GM21423 (cell line): Measurements from ENCODE around the gene KRTAP4-7.
"Not testable (repeated sequence)": the region's sequence is repeated elsewhere in the genome, so short reads cannot be mapped to it uniquely, and the experiment has no call there.

ENCODE experiments used
- ATAC-seq: cut with Tn5 transposase; IDR thresholded peaks from one replicate; pipeline ENCODE4 v1.9.1; 2021; ENCODE audit warnings: mild to moderate bottlenecking, moderate library complexity; ENCODE audit not compliant: unreplicated experiment

KRTAP4-7 gene

DNA sequence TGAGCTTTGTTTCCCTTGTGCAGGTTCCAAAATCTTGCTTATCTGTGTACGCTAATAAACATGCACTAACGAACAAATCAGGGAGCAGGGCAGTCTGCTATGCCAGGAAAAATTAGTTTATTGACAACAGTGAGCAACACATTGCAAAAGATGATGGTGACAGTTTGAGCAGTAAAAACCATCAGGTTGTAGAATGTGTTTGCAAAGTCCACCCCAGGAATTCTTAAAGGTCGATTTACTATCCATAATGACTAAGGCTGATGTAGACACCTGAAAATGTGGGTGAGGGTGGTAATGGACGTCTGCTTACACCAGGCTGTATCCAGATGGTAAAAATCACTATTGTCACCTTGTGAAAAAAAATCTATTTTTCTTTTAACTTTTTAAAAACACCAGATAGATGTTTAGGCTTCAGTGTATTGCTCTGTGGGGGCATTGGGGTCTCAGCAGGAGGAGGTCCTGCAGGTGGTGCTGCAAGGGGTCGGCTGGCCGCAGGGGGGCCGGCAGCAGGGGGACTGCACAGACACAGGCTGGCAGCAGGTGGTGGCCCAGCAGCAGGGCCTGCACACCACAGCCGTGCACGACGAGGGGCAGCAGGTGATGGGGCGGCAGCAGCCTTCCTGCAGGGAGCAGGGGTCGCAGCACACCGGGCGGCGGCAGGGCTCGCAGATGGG, 18.8 kb upstream of the KRTAP4-7 start:
- ATAC-seq = not testable (repeated sequence)

GRCh38 chr17:41065829-41066624, 17.9 kb upstream of the KRTAP4-7 start, which contains the start of gene KRTAP2-4:
Gene KRTAP2-4, minus strand, starts transcription at chr17:41065879. Its CDS starts 34 bp downstream, at chr17:41065845.
- no peak for ATAC-seq

GRCh38 chr17:41067281-41067680, 16.7 kb upstream of the KRTAP4-7 start:
- ATAC-seq = no peak

DNA sequence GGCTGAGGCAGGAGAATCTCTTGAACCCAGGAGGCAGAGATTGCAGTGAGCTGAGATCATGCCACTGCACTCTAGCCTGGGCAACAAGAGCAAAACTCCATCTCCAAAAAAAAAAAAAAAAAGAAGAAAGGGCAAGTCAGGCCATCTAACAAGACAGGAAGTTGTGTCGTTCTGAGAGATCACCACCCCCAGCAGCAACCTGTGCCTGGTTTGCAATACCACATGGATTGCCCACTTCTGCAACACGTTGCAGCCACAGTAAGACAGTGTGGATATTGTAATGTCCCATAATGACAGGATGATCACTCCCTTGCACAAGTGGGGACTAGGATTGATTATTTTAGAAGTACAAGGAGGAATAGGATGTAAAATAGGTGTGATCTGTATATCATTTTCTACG, 14.9 kb upstream of the KRTAP4-7 start:
- no peak for ATAC-seq

GRCh38 chr17:41071606-41072360, 12.2 kb upstream of the KRTAP4-7 start:
- ATAC-seq = no peak

GRCh38 chr17:41073676-41074075, 10.3 kb upstream of the KRTAP4-7 start:
- ATAC-seq = no peak

DNA sequence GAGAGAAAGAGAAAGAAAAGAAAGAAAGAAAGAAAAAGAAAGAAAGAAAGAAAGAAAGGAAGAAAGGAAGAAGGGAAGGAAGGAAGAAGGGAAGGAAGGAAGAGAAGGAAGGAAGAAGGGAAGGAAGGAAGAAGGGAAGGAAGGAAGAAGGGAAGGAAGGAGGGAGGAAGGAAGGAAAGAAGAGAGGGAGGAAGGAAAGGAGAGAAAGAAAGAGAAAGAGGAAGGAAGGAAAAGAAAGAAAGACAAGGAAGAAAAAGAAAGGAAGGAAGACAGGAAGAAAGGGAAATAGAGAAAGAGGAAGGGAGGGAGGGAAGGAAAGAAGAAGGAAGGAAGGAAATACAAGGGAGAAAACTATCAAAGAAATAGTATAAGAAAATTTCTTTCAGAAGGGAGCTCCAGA, 7.2 kb upstream of the KRTAP4-7 start:
- no peak for ATAC-seq

DNA sequence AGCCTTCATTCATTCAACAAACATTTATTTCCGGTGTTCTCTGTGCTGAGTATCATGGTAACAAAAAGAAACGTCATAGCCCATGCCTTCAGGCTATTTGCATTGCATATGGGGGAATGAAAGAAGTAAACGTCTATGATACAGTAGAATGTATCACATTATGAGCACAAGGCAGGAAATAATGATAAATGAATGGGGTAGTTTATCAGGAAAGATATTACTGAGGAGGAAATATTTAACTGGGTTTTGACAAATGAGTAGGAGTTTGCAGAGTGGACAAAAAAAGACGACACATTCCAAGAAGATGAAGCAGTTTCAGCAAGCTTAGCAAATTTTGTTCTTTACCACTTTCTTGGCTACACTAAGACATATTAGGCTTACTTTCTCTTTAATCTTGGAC, 1.3 kb upstream of the KRTAP4-7 start:
- no peak for ATAC-seq

GRCh38 chr17:41083427-41083826, 523 bp upstream of the KRTAP4-7 start:
- ATAC-seq = not testable (repeated sequence)

DNA sequence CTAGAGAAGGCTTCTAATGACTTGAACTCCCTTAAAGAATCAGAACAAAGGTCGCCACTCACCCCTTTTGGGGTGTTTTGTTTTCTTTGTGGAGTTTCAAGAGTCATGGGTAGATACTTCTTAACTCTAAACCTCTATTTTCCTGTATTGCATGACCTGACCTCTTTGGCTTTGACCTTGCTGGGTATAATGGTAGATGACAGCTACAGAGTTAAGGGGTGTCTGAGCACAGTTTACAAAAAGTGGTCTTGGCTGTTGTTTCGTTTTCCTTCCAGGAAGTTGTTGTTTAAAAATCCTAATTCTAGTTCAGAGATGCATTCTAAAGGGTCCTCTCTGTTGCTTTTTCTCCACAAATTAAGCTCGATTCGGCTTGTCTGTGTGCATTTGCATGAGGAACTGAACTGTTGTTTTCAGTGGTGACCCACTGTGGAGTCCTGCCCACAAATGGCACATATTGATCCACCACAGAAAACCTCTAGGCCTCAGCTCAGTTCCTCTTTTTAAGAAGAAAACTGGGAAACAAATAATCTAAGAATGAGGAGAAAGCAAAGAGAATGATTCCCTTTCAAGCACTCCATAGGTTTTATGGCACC, 4.9 kb downstream of the KRTAP4-7 start:
- ATAC-seq = not testable (repeated sequence)

DNA sequence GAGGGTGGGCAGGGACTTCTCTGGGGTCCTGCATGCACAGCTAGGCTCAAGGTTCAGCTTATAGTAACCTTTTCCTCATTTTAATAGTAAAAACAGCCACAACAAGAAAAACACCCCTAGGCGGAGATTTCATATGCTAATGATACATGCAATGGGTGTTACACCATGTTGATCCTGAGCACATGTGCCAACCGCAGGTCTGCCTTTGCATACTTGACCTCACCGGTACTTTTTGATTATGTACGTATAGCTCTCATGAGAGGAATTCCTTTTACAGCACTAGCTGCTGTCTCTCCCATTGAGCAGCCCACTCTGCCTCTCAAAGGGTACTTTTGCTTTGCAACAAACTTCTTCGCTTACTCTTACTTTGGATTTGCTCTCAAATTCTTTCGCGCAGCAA, 12.1 kb downstream of the KRTAP4-7 start:
- no peak for ATAC-seq

- ATAC-seq = no peak
Measured at GRCh38 chr17:41098042-41098441, 14.1 kb downstream of the KRTAP4-7 start, which contains the start of gene KRTAP4-8. Gene KRTAP4-8, minus strand, starts transcription at chr17:41098142. Its CDS starts 58 bp downstream, at chr17:41098084.

GRCh38 chr17:41098481-41098880, 14.5 kb downstream of the KRTAP4-7 start:
- no peak for ATAC-seq

GRCh38 chr17:41099682-41100480, 15.9 kb downstream of the KRTAP4-7 start:
- not testable (repeated sequence) for ATAC-seq

- ATAC-seq = no peak
Measured at GRCh38 chr17:41101586-41102259, 17.8 kb downstream of the KRTAP4-7 start, which contains the start of gene KRTAP4-16. Gene KRTAP4-16, minus strand, starts transcription at chr17:41102209. Its CDS starts 0 bp downstream, at chr17:41102209.

DNA sequence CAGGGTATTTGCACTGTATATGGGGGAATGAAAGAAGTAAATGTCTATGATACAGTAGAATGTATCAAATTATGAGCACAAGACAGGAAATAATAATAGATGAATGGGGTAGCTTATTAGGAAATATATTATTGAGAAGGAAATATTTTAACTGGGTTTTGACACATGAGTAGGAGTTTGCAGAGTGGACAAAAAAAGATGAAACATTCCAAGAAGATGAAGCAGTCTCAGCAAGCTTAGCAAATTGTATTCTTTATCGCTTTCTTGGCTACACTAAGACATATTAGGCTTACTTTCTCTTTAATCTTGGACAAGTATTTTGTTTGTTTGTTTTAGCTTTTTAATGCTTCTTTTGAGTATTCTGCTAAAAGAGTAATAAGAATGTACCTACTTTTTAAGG, 19.9 kb downstream of the KRTAP4-7 start:
- ATAC-seq = no peak

- not testable (repeated sequence) for ATAC-seq
Measured at GRCh38 chr17:41104386-41105038, 20.6 kb downstream of the KRTAP4-7 start.

- not testable (repeated sequence) for ATAC-seq
Measured at GRCh38 chr17:41105347-41105746, 21.4 kb downstream of the KRTAP4-7 start, which contains the start of gene KRTAP4-9. Gene KRTAP4-9, plus strand, starts transcription at chr17:41105389. Its CDS starts 0 bp downstream, at chr17:41105389.

GRCh38 chr17:41107941-41108450, 24.0 kb downstream of the KRTAP4-7 start:
- ATAC-seq = no peak
